Measurements from ENCODE around the gene FDXR.
"Not testable (repeated sequence)": the region's sequence is repeated elsewhere in the genome, so short reads cannot be mapped to it uniquely, and the experiment has no call there.

FDXR gene

GRCh38 chr17:74916136-74916850 is 43.5 kb upstream of the FDXR start:
- H3K27ac ChIP-seq (ENCODE audit: low read length): no peak overlapping the region
- H3K4me1 ChIP-seq (ENCODE audit: insufficient read depth, low read length): peaks cover 3% of the 10 kb centered on the region; the same call in 1 of the 2 replicates
- no peak overlapping the region for H3K4me3 ChIP-seq (ENCODE audit: low read length)
- H3K36me3 ChIP-seq (ENCODE audit: insufficient read depth, low read depth, low read length): no peaks in the 10 kb centered on the region
- no peak overlapping the region for H3K9ac ChIP-seq (ENCODE audit: low read depth, low read length)
- no peaks in the 10 kb centered on the region for H3K9me3 ChIP-seq (ENCODE audit: insufficient read depth, low read depth, low read length)
- peaks cover 15% of the 10 kb centered on the region for H3K27me3 ChIP-seq (ENCODE audit: insufficient read depth, low read length)

GRCh38 chr17:74911423-74911822 is 38.6 kb upstream of the FDXR start:
- not testable (repeated sequence) for H3K4me3 ChIP-seq (ENCODE audit: low read length); H3K27me3 ChIP-seq (ENCODE audit: insufficient read depth, low read length); H3K36me3 ChIP-seq (ENCODE audit: insufficient read depth, low read depth, low read length); H3K9ac ChIP-seq (ENCODE audit: low read depth, low read length); H3K9me3 ChIP-seq (ENCODE audit: insufficient read depth, low read depth, low read length); H3K27ac ChIP-seq (ENCODE audit: low read length)
- peaks cover 17% of the 10 kb centered on the region; the same call in 1 of the 2 replicates for H3K4me1 ChIP-seq (ENCODE audit: insufficient read depth, low read length)

GRCh38 chr17:74909097-74909496 is 36.3 kb upstream of the FDXR start:
- not testable (repeated sequence) for H3K36me3 ChIP-seq (ENCODE audit: insufficient read depth, low read depth, low read length); H3K9me3 ChIP-seq (ENCODE audit: insufficient read depth, low read depth, low read length); H3K27me3 ChIP-seq (ENCODE audit: insufficient read depth, low read length); H3K27ac ChIP-seq (ENCODE audit: low read length); H3K9ac ChIP-seq (ENCODE audit: low read depth, low read length)
- Histone ChIP-seq H3K4me3 (ENCODE audit: low read length) (peak overlapping the region; percentile 29; the same call in 1 of the 2 replicates), H3K4me1 (ENCODE audit: insufficient read depth, low read length) (peaks cover 17% of the 10 kb centered on the region; the same call in 1 of the 2 replicates)

- H3K9me3 ChIP-seq (ENCODE audit: insufficient read depth, low read depth, low read length): no peaks in the 10 kb centered on the region
- H3K27me3 ChIP-seq (ENCODE audit: insufficient read depth, low read length): peaks cover 10% of the 10 kb centered on the region; the same call in 1 of the 2 replicates
- H3K27ac ChIP-seq (ENCODE audit: low read length): no peak overlapping the region
- H3K9ac ChIP-seq (ENCODE audit: low read depth, low read length): no peak overlapping the region
- no peak overlapping the region for H3K4me3 ChIP-seq (ENCODE audit: low read length)
- H3K4me1 ChIP-seq (ENCODE audit: insufficient read depth, low read length): peaks cover 17% of the 10 kb centered on the region; the same call in 1 of the 2 replicates
- no peaks in the 10 kb centered on the region for H3K36me3 ChIP-seq (ENCODE audit: insufficient read depth, low read depth, low read length)
These were observed 34.2 kb upstream of the FDXR start for GRCh38 chr17:74907012-74907411.

GRCh38 chr17:74906214-74906793 is 33.5 kb upstream of the FDXR start:
- Histone ChIP-seq H3K27me3 (ENCODE audit: insufficient read depth, low read length) (peaks cover 10% of the 10 kb centered on the region), H3K4me1 (ENCODE audit: insufficient read depth, low read length) (peaks cover 17% of the 10 kb centered on the region; the same call in 1 of the 2 replicates)
- not testable (repeated sequence) for H3K4me3 ChIP-seq (ENCODE audit: low read length); H3K27ac ChIP-seq (ENCODE audit: low read length); H3K36me3 ChIP-seq (ENCODE audit: insufficient read depth, low read depth, low read length); H3K9me3 ChIP-seq (ENCODE audit: insufficient read depth, low read depth, low read length); H3K9ac ChIP-seq (ENCODE audit: low read depth, low read length)

GRCh38 chr17:74904687-74905409 is 32.1 kb upstream of the FDXR start:
- H3K9ac ChIP-seq (ENCODE audit: low read depth, low read length): no peak overlapping the region
- no peak overlapping the region for H3K4me3 ChIP-seq (ENCODE audit: low read length)
- no peak overlapping the region for H3K27ac ChIP-seq (ENCODE audit: low read length)
- no peaks in the 10 kb centered on the region for H3K9me3 ChIP-seq (ENCODE audit: insufficient read depth, low read depth, low read length)
- H3K36me3 ChIP-seq (ENCODE audit: insufficient read depth, low read depth, low read length): no peaks in the 10 kb centered on the region
- peaks cover 10% of the 10 kb centered on the region; the same call in 1 of the 2 replicates for H3K4me1 ChIP-seq (ENCODE audit: insufficient read depth, low read length)
- H3K27me3 ChIP-seq (ENCODE audit: insufficient read depth, low read length): peaks cover 10% of the 10 kb centered on the region

- Histone ChIP-seq H3K4me1 (ENCODE audit: insufficient read depth, low read length) (peaks cover under 1% of the 10 kb centered on the region; the same call in 1 of the 2 replicates), H3K36me3 (ENCODE audit: insufficient read depth, low read depth, low read length) (no peaks in the 10 kb centered on the region), H3K27me3 (ENCODE audit: insufficient read depth, low read length) (peaks cover 9% of the 10 kb centered on the region)
These were observed 30.9 kb upstream of the FDXR start for GRCh38 chr17:74903671-74904070.

GRCh38 chr17:74903034-74903433 is 30.2 kb upstream of the FDXR start:
- Histone ChIP-seq H3K4me1 (ENCODE audit: insufficient read depth, low read length) (no peaks in the 10 kb centered on the region; the same call in 1 of the 2 replicates), H3K36me3 (ENCODE audit: insufficient read depth, low read depth, low read length) (no peaks in the 10 kb centered on the region), H3K9ac (ENCODE audit: low read depth, low read length) (no peak overlapping the region), H3K27ac (ENCODE audit: low read length) (no peak overlapping the region), H3K9me3 (ENCODE audit: insufficient read depth, low read depth, low read length) (no peaks in the 10 kb centered on the region), H3K4me3 (ENCODE audit: low read length) (no peak overlapping the region), H3K27me3 (ENCODE audit: insufficient read depth, low read length) (peaks cover 6% of the 10 kb centered on the region)

More at GRCh38 chr17:74903671-74904070, 30.9 kb upstream of the FDXR start:
- H3K9me3 ChIP-seq (ENCODE audit: insufficient read depth, low read depth, low read length): no peaks in the 10 kb centered on the region
- no peak overlapping the region for H3K4me3 ChIP-seq (ENCODE audit: low read length)
- no peak overlapping the region; the same call in 1 of the 2 replicates for H3K9ac ChIP-seq (ENCODE audit: low read depth, low read length)
- H3K27ac ChIP-seq (ENCODE audit: low read length): no peak overlapping the region

GRCh38 chr17:74901353-74902135 is 28.8 kb upstream of the FDXR start:
- Histone ChIP-seq H3K9me3 (ENCODE audit: insufficient read depth, low read depth, low read length) (no peaks in the 10 kb centered on the region), H3K9ac (ENCODE audit: low read depth, low read length) (no peak overlapping the region), H3K27me3 (ENCODE audit: insufficient read depth, low read length) (peaks cover 16% of the 10 kb centered on the region), H3K27ac (ENCODE audit: low read length) (no peak overlapping the region), H3K36me3 (ENCODE audit: insufficient read depth, low read depth, low read length) (no peaks in the 10 kb centered on the region), H3K4me3 (ENCODE audit: low read length) (no peak overlapping the region), H3K4me1 (ENCODE audit: insufficient read depth, low read length) (no peaks in the 10 kb centered on the region; the same call in 1 of the 2 replicates)

- no peaks in the 10 kb centered on the region; the same call in 1 of the 2 replicates for H3K4me1 ChIP-seq (ENCODE audit: insufficient read depth, low read length)
- no peak overlapping the region for H3K4me3 ChIP-seq (ENCODE audit: low read length)
- H3K27me3 ChIP-seq (ENCODE audit: insufficient read depth, low read length): peaks cover 29% of the 10 kb centered on the region
- H3K9me3 ChIP-seq (ENCODE audit: insufficient read depth, low read depth, low read length): no peaks in the 10 kb centered on the region
- H3K27ac ChIP-seq (ENCODE audit: low read length): no peak overlapping the region
- H3K36me3 ChIP-seq (ENCODE audit: insufficient read depth, low read depth, low read length): no peaks in the 10 kb centered on the region
- no peak overlapping the region for H3K9ac ChIP-seq (ENCODE audit: low read depth, low read length)
These were observed 27.4 kb upstream of the FDXR start for GRCh38 chr17:74900208-74900607.

GRCh38 chr17:74898376-74898946 is 25.7 kb upstream of the FDXR start:
- no peaks in the 10 kb centered on the region for H3K36me3 ChIP-seq (ENCODE audit: insufficient read depth, low read depth, low read length)
- H3K27me3 ChIP-seq (ENCODE audit: insufficient read depth, low read length): peaks cover 40% of the 10 kb centered on the region
- H3K4me1 ChIP-seq (ENCODE audit: insufficient read depth, low read length): no peaks in the 10 kb centered on the region
- H3K27ac ChIP-seq (ENCODE audit: low read length): no peak overlapping the region
- no peaks in the 10 kb centered on the region for H3K9me3 ChIP-seq (ENCODE audit: insufficient read depth, low read depth, low read length)
- no peak overlapping the region for H3K9ac ChIP-seq (ENCODE audit: low read depth, low read length)
- H3K4me3 ChIP-seq (ENCODE audit: low read length): no peak overlapping the region

Data from iPS-20b (cell line).